PC-9 (cell line): Measurements from ENCODE around the gene C11orf42.

Experiments
- CTCF ChIP-seq: fragments of 200-600 bp; sonication (generic); conservative IDR thresholded peaks from 2 replicates; pipeline ENCODE4 v1.6.1; 2017; ENCODE audit warnings: mixed run types, antibody characterized with exemption, mild to moderate bottlenecking, moderate library complexity
- EZH2 ChIP-seq: fragments of 200-600 bp; sonication (generic); IDR thresholded peaks from 2 replicates; pipeline ENCODE4 v1.8.0; 2017; ENCODE audit warnings: antibody characterized with exemption, low read depth

GRCh38 chr11:6209801-6210200 lies 4.4 kb downstream of the C11orf42 start:
- TF ChIP-seq CTCF = no peak
- TF ChIP-seq EZH2 = no peak
